GM23248 (cell line): ENCODE measurements around the gene ZBTB16.

ENCODE experiments used
- EZH2 ChIP-seq: fragments of 200-600 bp; sonication (generic); IDR thresholded peaks from 2 replicates; pipeline ENCODE4 v1.6.1; 2018; ENCODE audit warnings: antibody characterized with exemption, mild to moderate bottlenecking; ENCODE audit not compliant: insufficient read depth, poor library complexity, severe bottlenecking
- EZH2phosphoT487 ChIP-seq: fragments of 200-600 bp; sonication (generic); IDR thresholded peaks from 2 replicates; pipeline ENCODE4 v1.6.1; 2018; ENCODE audit warnings: antibody characterized with exemption, moderate library complexity, mild to moderate bottlenecking, low read depth; ENCODE audit not compliant: insufficient read depth

DNA sequence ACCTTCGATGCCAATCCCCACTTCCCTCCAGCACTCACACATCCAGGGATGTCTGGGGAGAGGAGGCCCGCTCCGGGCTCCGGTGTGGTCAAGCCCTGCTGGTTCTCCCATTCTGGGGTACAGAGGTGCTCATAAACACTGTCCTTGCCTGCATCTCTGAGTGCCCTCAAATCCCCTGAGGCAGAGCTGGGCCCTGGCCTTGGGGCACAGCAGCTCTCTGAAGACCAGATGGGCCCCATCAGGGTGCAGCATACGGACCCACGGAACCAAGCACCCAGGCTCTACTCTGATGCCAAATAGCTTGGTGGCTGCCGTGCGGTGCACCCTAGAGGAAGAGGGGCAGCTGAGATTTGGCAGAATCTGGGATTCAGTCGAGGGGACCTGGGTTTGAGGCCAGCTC, 201.0 kb downstream of the ZBTB16 start:
- no peak for TF ChIP-seq EZH2
- TF ChIP-seq EZH2phosphoT487: no peak
